Naive thymus-derived CD4-positive, alpha-beta T cell (primary cell): Measurements from ENCODE around the gene PEX11A. TPM values are rescaled to one million over a fixed set of nuclear protein-coding genes. Genes with fewer than 3 reads are reported as not detected.

Experiments
- ATAC-seq: fragments of 150-1000 bp; cut with Tn5 transposase; 2 replicates; pipeline ENCODE4 v1.10.0; 2021; ENCODE audit warnings: mild to moderate bottlenecking, moderate library complexity
- CTCF ChIA-PET: fragments of 350-600 bp; sonication (Branson Sonifier 250); formaldehyde crosslinking; loops from one replicate; lab custom pipeline; 2021; ENCODE audit warnings: antibody characterized with exemption; lab: Charles Lee
- POLR2A ChIA-PET: fragments of 350-600 bp; sonication (Branson Sonifier 250); formaldehyde crosslinking; loops from one replicate; lab custom pipeline; 2021; ENCODE audit warnings: antibody characterized with exemption, inconsistent platforms; lab: Charles Lee
- DNase-seq, 9 donors: peaks; one replicate each; pipeline versions ENCODE4 v3.0.0 to v3.0.0-alpha.2; 2020 to 2022; ENCODE audit warnings: mixed read lengths in 1 of 9
- H3K27ac ChIP-seq: one replicate; pipeline ENCODE4 v1.7.0; 2013; ENCODE audit warnings: mild to moderate bottlenecking, low read depth, low read length, moderate library complexity
- H3K27me3 ChIP-seq, 2 donors: one replicate each; pipeline ENCODE4 v1.7.0; 2013; ENCODE audit warnings: low read length in 2 of 2, mild to moderate bottlenecking in 2 of 2, moderate library complexity in 2 of 2; ENCODE audit not compliant: control insufficient read depth in 2 of 2, insufficient read depth in 2 of 2
- H3K36me3 ChIP-seq, 3 experiments: 1 replicate in 2 of 3; 2 replicates in 1 of 3; pipeline ENCODE4 v1.7.0; 2013; ENCODE audit warnings: low read length in 3 of 3, mild to moderate bottlenecking in 3 of 3, moderate library complexity in 1 of 3; ENCODE audit not compliant: insufficient read depth in 3 of 3, control insufficient read depth in 2 of 3
- H3K4me1 ChIP-seq, 2 donors: one replicate each; pipeline ENCODE4 v1.7.0; 2013; ENCODE audit warnings: low read length in 2 of 2, mild to moderate bottlenecking in 2 of 2, moderate library complexity in 1 of 2; ENCODE audit not compliant: control insufficient read depth in 2 of 2, insufficient read depth in 2 of 2
- H3K4me3 ChIP-seq: 2 replicates; pipeline ENCODE4 v1.7.0; 2013; ENCODE audit warnings: mild to moderate bottlenecking, low read length
- H3K9me3 ChIP-seq, 3 experiments: 1 replicate in 2 of 3; 2 replicates in 1 of 3; pipeline ENCODE4 v1.7.0; 2013; ENCODE audit warnings: low read length in 3 of 3; ENCODE audit not compliant: control insufficient read depth in 2 of 3
- H3K27ac Mint-ChIP-seq, 9 donors: one replicate each; pipeline ENCODE4 v1.8.0; 2020 to 2022; ENCODE audit warnings: mixed read lengths in 9 of 9, mild to moderate bottlenecking in 8 of 9, moderate library complexity in 5 of 9, inconsistent platforms in 2 of 9
- H3K27me3 Mint-ChIP-seq, 5 donors: one replicate each; pipeline ENCODE4 v1.8.0; 2021 to 2022; ENCODE audit warnings: mixed read lengths in 5 of 5, mild to moderate bottlenecking in 1 of 5
- H3K36me3 Mint-ChIP-seq, 5 donors: one replicate each; pipeline ENCODE4 v1.8.0; 2020 to 2022; ENCODE audit warnings: mixed read lengths in 5 of 5, mild to moderate bottlenecking in 3 of 5, inconsistent platforms in 1 of 5
- H3K4me1 Mint-ChIP-seq, 7 donors: one replicate each; pipeline ENCODE4 v1.8.0; 2020 to 2022; ENCODE audit warnings: mixed read lengths in 7 of 7, mild to moderate bottlenecking in 3 of 7, inconsistent platforms in 1 of 7
- H3K4me3 Mint-ChIP-seq, 10 donors: one replicate each; pipeline ENCODE4 v1.8.0; 2020 to 2022; ENCODE audit warnings: mild to moderate bottlenecking in 10 of 10, mixed read lengths in 10 of 10, moderate library complexity in 6 of 10, inconsistent platforms in 2 of 10
- H3K9me3 Mint-ChIP-seq, 11 donors: one replicate each; pipeline ENCODE4 v1.8.0; 2020 to 2022; ENCODE audit warnings: mixed read lengths in 11 of 11, mild to moderate bottlenecking in 4 of 11, inconsistent platforms in 1 of 11, moderate library complexity in 1 of 11
- intact Hi-C, 2 donors: fragments of 100-400 bp; cut with micrococcal nuclease; formaldehyde crosslinking; loops; one replicate each; pipeline ENCODE4 v1.15.1; 2023
- polyA plus RNA-seq, 2 donors: library from polyadenylated mRNA; unstranded; fragments of 300-500 nt; fragmentation: Illumina TruSeq; gene quantifications; one replicate each; pipeline ENCODE4 v1.2.3, GENCODE V29; 2021
- total RNA-seq, 6 experiments: library from RNA in 5 of 6; stranded (reverse) in 5 of 6; gene quantifications; 1 replicate in 5 of 6; 2 replicates in 1 of 6; pipeline ENCODE4 v1.2.3 and lab custom pipeline; 2021 to 2026

Gene PEX11A
- total and polyA plus RNA-seq, 7 experiments from 2014 or later = 0.92 to 4.6 (median 2.0) TPM

- no peak overlapping the region for H3K4me3 ChIP-seq
- no peaks in the 10 kb centered on the region for H3K9me3 ChIP-seq
- no peaks in the 10 kb centered on the region for H3K27me3 ChIP-seq
- CTCF ChIA-PET = no interaction called here
- peaks cover 0 to 3% (median 0%) of the 10 kb centered on the region in 11 donors for H3K9me3 Mint-ChIP-seq
- ATAC-seq (peak; percentile 71), DNase-seq (peak in 7 of 9 donors; percentile 13 to 79 (median 31))
- intact Hi-C loops = no loop called here
- H3K36me3 ChIP-seq = no peaks in the 10 kb centered on the region
- no peak overlapping the region for H3K27ac ChIP-seq
- POLR2A ChIA-PET = no interaction called here
- H3K36me3 Mint-ChIP-seq = no peaks in the 10 kb centered on the region
- peak overlapping the region in 1 of 10 donors; percentile 47 for H3K4me3 Mint-ChIP-seq
- H3K4me1 ChIP-seq = no peaks in the 10 kb centered on the region
- H3K27ac Mint-ChIP-seq = no peak overlapping the region
- peaks cover 0 to 4% (median 0%) of the 10 kb centered on the region in 7 donors for H3K4me1 Mint-ChIP-seq
- H3K27me3 Mint-ChIP-seq = peaks cover 0 to 26% (median 3%) of the 10 kb centered on the region in 5 donors
These were observed 43.2 kb downstream of the PEX11A start for GRCh38 chr15:89647191-89647851.

- ChIA-PET CTCF (interaction anchor here (1.0 kb wide), 1 partner anchor 11 kb away, joined by 3 read pairs; no protein-coding TSS in a partner anchor), POLR2A (no interaction called here)
- Mint-ChIP-seq H3K36me3 (no peaks in the 10 kb centered on the region), H3K27ac (no peak overlapping the region), H3K9me3 (peaks cover 0 to 3% (median 0%) of the 10 kb centered on the region in 11 donors), H3K27me3 (peaks cover 0 to 18% (median 0%) of the 10 kb centered on the region in 5 donors), H3K4me3 (no peak overlapping the region), H3K4me1 (peaks cover 0 to 4% (median 0%) of the 10 kb centered on the region in 7 donors)
- ATAC-seq (no peak), DNase-seq (no peak)
- no peaks in the 10 kb centered on the region for H3K4me1 ChIP-seq
- H3K36me3 ChIP-seq = no peaks in the 10 kb centered on the region
- no peaks in the 10 kb centered on the region for H3K9me3 ChIP-seq
- no peak overlapping the region for H3K4me3 ChIP-seq
- no peak overlapping the region for H3K27ac ChIP-seq
- intact Hi-C loops = no loop called here
- no peaks in the 10 kb centered on the region for H3K27me3 ChIP-seq
These were observed 44.0 kb downstream of the PEX11A start for GRCh38 chr15:89646416-89647141.

- Mint-ChIP-seq H3K4me3 (no peak overlapping the region), H3K4me1 (peaks cover 0 to 4% (median 0%) of the 10 kb centered on the region in 7 donors), H3K36me3 (no peaks in the 10 kb centered on the region), H3K27me3 (peaks cover 0 to 16% (median 0%) of the 10 kb centered on the region in 5 donors), H3K9me3 (peaks cover 0 to 3% (median 0%) of the 10 kb centered on the region in 11 donors), H3K27ac (no peak overlapping the region)
- Histone ChIP-seq H3K4me1 (no peaks in the 10 kb centered on the region), H3K27me3 (no peaks in the 10 kb centered on the region), H3K36me3 (no peaks in the 10 kb centered on the region), H3K4me3 (no peak overlapping the region), H3K9me3 (no peaks in the 10 kb centered on the region), H3K27ac (no peak overlapping the region)
- intact Hi-C loops = no loop called here
- CTCF ChIA-PET = interaction anchor here (1.0 kb wide), 1 partner anchor 12 kb away, joined by 3 read pairs; no protein-coding TSS in a partner anchor
- ATAC-seq (no peak), DNase-seq (no peak)
- POLR2A ChIA-PET = no interaction called here
These were observed 44.9 kb downstream of the PEX11A start for GRCh38 chr15:89645680-89646079.

GRCh38 chr15:89642106-89642505, 48.4 kb downstream of the PEX11A start:
- H3K4me3 ChIP-seq = no peak overlapping the region
- CTCF ChIA-PET = no interaction called here
- H3K36me3 ChIP-seq = no peaks in the 10 kb centered on the region
- DNase-seq (peak in 1 of 9 donors; percentile 7), ATAC-seq (no peak)
- Mint-ChIP-seq H3K36me3 (no peaks in the 10 kb centered on the region), H3K4me3 (no peak overlapping the region), H3K9me3 (peaks cover 0 to 2% (median 0%) of the 10 kb centered on the region in 11 donors), H3K4me1 (peaks cover 0 to 2% (median 0%) of the 10 kb centered on the region in 7 donors), H3K27me3 (peaks cover 0 to 9% (median 0%) of the 10 kb centered on the region in 5 donors), H3K27ac (no peak overlapping the region)
- no peak overlapping the region for H3K27ac ChIP-seq
- POLR2A ChIA-PET = no interaction called here
- H3K9me3 ChIP-seq = no peaks in the 10 kb centered on the region
- intact Hi-C loops = no loop called here
- H3K27me3 ChIP-seq = no peaks in the 10 kb centered on the region
- no peaks in the 10 kb centered on the region for H3K4me1 ChIP-seq

GRCh38 chr15:89641053-89641452, 49.5 kb downstream of the PEX11A start:
- ATAC-seq = no peak
- POLR2A ChIA-PET = no interaction called here
- Histone ChIP-seq H3K27me3 (no peaks in the 10 kb centered on the region), H3K36me3 (no peaks in the 10 kb centered on the region), H3K4me3 (no peak overlapping the region), H3K27ac (no peak overlapping the region), H3K4me1 (no peaks in the 10 kb centered on the region), H3K9me3 (no peaks in the 10 kb centered on the region)
- CTCF ChIA-PET = no interaction called here
- Mint-ChIP-seq H3K9me3 (peaks cover 0 to 2% (median 0%) of the 10 kb centered on the region in 11 donors), H3K27ac (no peak overlapping the region), H3K36me3 (no peaks in the 10 kb centered on the region), H3K4me1 (no peaks in the 10 kb centered on the region), H3K27me3 (peaks cover 0 to 5% (median 0%) of the 10 kb centered on the region in 5 donors), H3K4me3 (no peak overlapping the region)
- intact Hi-C loops = no loop called here
- DNase-seq = no peak

GRCh38 chr15:89640245-89640644, 50.3 kb downstream of the PEX11A start:
- no peaks in the 10 kb centered on the region for H3K4me1 Mint-ChIP-seq
- H3K27ac Mint-ChIP-seq = no peak overlapping the region
- no peak overlapping the region for H3K4me3 Mint-ChIP-seq
- H3K27me3 Mint-ChIP-seq = peaks cover 0 to 2% (median 0%) of the 10 kb centered on the region in 5 donors
- H3K27ac ChIP-seq = no peak overlapping the region
- ChIA-PET POLR2A (no interaction called here), CTCF (no interaction called here)
- H3K9me3 ChIP-seq = no peaks in the 10 kb centered on the region
- ATAC-seq (no peak), DNase-seq (no peak)
- H3K27me3 ChIP-seq = no peaks in the 10 kb centered on the region
- intact Hi-C loops = no loop called here
- H3K9me3 Mint-ChIP-seq = peaks cover 0 to 4% (median 2%) of the 10 kb centered on the region in 11 donors
- H3K36me3 Mint-ChIP-seq = peaks cover 0 to 4% (median 0%) of the 10 kb centered on the region in 5 donors
- H3K4me1 ChIP-seq = no peaks in the 10 kb centered on the region
- no peak overlapping the region for H3K4me3 ChIP-seq
- no peaks in the 10 kb centered on the region for H3K36me3 ChIP-seq
